H9 (cell line): ENCODE results near the gene MAGI1. TPM values are rescaled to one million over a fixed set of nuclear protein-coding genes. Genes with fewer than 3 reads are reported as not detected.

Experiments used
- DNase-seq: peaks from one replicate; pipeline ENCODE4 v3.0.0-alpha.2; 2017
- H2AFZ ChIP-seq: one replicate; pipeline ENCODE4 v1.6.1; 2013; ENCODE audit warnings: mild to moderate bottlenecking, low read length, control low read depth, moderate library complexity
- H2AK5ac ChIP-seq: 2 replicates; pipeline ENCODE4 v1.6.1; 2013; ENCODE audit warnings: low read length, control low read depth, mixed read lengths; ENCODE audit not compliant: insufficient read length
- H2BK120ac ChIP-seq: one replicate; pipeline ENCODE4 v1.6.1; 2013; ENCODE audit warnings: low read depth, mild to moderate bottlenecking, low read length, control low read depth, inconsistent platforms; ENCODE audit not compliant: poor library complexity, severe bottlenecking
- H2BK12ac ChIP-seq: 2 replicates; pipeline ENCODE4 v1.6.1; 2013; ENCODE audit warnings: low read length, control low read depth, mixed read lengths, low read depth; ENCODE audit not compliant: insufficient read length
- H2BK15ac ChIP-seq: 2 replicates; pipeline ENCODE4 v1.6.1; 2013; ENCODE audit warnings: low read depth, low read length, control low read depth
- H2BK20ac ChIP-seq: one replicate; pipeline ENCODE4 v1.6.1; 2013; ENCODE audit warnings: low read depth, mild to moderate bottlenecking, low read length, control low read depth, inconsistent platforms; ENCODE audit not compliant: poor library complexity, severe bottlenecking
- H2BK5ac ChIP-seq: 2 replicates; pipeline ENCODE4 v1.6.1; 2013; ENCODE audit warnings: low read length, control low read depth, mixed read lengths; ENCODE audit not compliant: insufficient read length
- H3K14ac ChIP-seq: 2 replicates; pipeline ENCODE4 v1.6.1; 2013; ENCODE audit warnings: low read length, control low read depth; ENCODE audit not compliant: insufficient read depth
- H3K18ac ChIP-seq: 2 replicates; pipeline ENCODE4 v1.6.1; 2013; ENCODE audit warnings: low read depth, mild to moderate bottlenecking, mixed read lengths, low read length, control low read depth; ENCODE audit not compliant: insufficient read length
- H3K23ac ChIP-seq: 2 replicates; pipeline ENCODE4 v1.6.1; 2013; ENCODE audit warnings: low read length, control low read depth, mixed read lengths, low read depth; ENCODE audit not compliant: insufficient read length
- H3K23me2 ChIP-seq: 2 replicates; pipeline ENCODE4 v1.6.1; 2013; ENCODE audit warnings: low read depth, mild to moderate bottlenecking, mixed read lengths, low read length, control low read depth; ENCODE audit not compliant: insufficient read length, poor library complexity, severe bottlenecking
- H3K27ac ChIP-seq: 2 replicates; pipeline ENCODE4 v1.5.1; 2013; ENCODE audit warnings: low read length, control low read depth, mixed read lengths, low read depth; ENCODE audit not compliant: insufficient read length
- H3K27me3 ChIP-seq: 2 replicates; pipeline ENCODE4 v1.6.1; 2013; ENCODE audit warnings: low read length, control low read depth, inconsistent platforms; ENCODE audit not compliant: insufficient read depth
- H3K4ac ChIP-seq: 2 replicates; pipeline ENCODE4 v1.6.1; 2013; ENCODE audit warnings: low read depth, mild to moderate bottlenecking, control low read depth, inconsistent platforms, low read length, moderate library complexity
- H3K4me1 ChIP-seq: 2 replicates; pipeline ENCODE4 v1.6.1; 2013; ENCODE audit warnings: low read length, control low read depth, inconsistent platforms; ENCODE audit not compliant: insufficient read depth
- H3K4me2 ChIP-seq: 2 replicates; pipeline ENCODE4 v1.6.1; 2013; ENCODE audit warnings: low read length, control low read depth, mixed read lengths; ENCODE audit not compliant: insufficient read length, insufficient read depth
- H3K56ac ChIP-seq: 2 replicates; pipeline ENCODE4 v1.6.1; 2013; ENCODE audit warnings: low read depth, mild to moderate bottlenecking, mixed read lengths, low read length, control low read depth; ENCODE audit not compliant: insufficient read length
- H3K79me1 ChIP-seq: 2 replicates; pipeline ENCODE4 v1.6.1; 2013; ENCODE audit warnings: low read depth, mild to moderate bottlenecking, moderate library complexity, low read length, control low read depth, inconsistent platforms; ENCODE audit not compliant: insufficient read depth, poor library complexity, severe bottlenecking
- H3K79me2 ChIP-seq: 2 replicates; pipeline ENCODE4 v1.6.1; 2013; ENCODE audit warnings: low read length, control low read depth, inconsistent platforms; ENCODE audit not compliant: insufficient read depth
- H3K9ac ChIP-seq: 2 replicates; pipeline ENCODE4 v1.6.1; 2013; ENCODE audit warnings: low read length, control low read depth, mixed read lengths; ENCODE audit not compliant: insufficient read length; ENCODE audit errors: extremely low read depth
- H3K9me3 ChIP-seq: one replicate; pipeline ENCODE4 v1.6.1; 2013; ENCODE audit warnings: low read depth, low read length, inconsistent platforms; ENCODE audit not compliant: control insufficient read depth
- H3T11ph ChIP-seq: one replicate; pipeline ENCODE4 v1.6.1; 2013; ENCODE audit warnings: mild to moderate bottlenecking, low read length, control low read depth, inconsistent platforms
- H4K20me1 ChIP-seq: one replicate; pipeline ENCODE4 v1.6.1; 2013; ENCODE audit not compliant: control insufficient read depth, insufficient read length, insufficient read depth
- H4K5ac ChIP-seq: 2 replicates; pipeline ENCODE4 v1.6.1; 2013; ENCODE audit warnings: low read depth, mild to moderate bottlenecking, mixed read lengths, low read length, control low read depth; ENCODE audit not compliant: insufficient read length
- H4K8ac ChIP-seq: replicated peaks from 2 replicates; pipeline ENCODE4 v1.6.1; 2013; ENCODE audit warnings: low read length, control low read depth, mixed read lengths, low read depth; ENCODE audit not compliant: insufficient read length
- H4K91ac ChIP-seq: 2 replicates; pipeline ENCODE4 v1.6.1; 2013; ENCODE audit warnings: low read depth, mild to moderate bottlenecking, moderate library complexity, mixed read lengths, low read length, control low read depth; ENCODE audit not compliant: insufficient read length
- H3K27ac Mint-ChIP-seq, 3 experiments: 2 replicates in 2 of 3; 3 replicates in 1 of 3; pipeline ENCODE4 v1.8.0; 2020 to 2021; ENCODE audit warnings: mixed read lengths in 3 of 3, mild to moderate bottlenecking in 1 of 3, moderate library complexity in 1 of 3
- H3K27me3 Mint-ChIP-seq: 2 replicates; pipeline ENCODE4 v1.8.0; 2021; ENCODE audit warnings: low read depth, mild to moderate bottlenecking, moderate library complexity, mixed read lengths
- H3K36me3 Mint-ChIP-seq, 3 experiments: 2 replicates in 2 of 3; 3 replicates in 1 of 3; pipeline ENCODE4 v1.8.0; 2020 to 2021; ENCODE audit warnings: low read depth in 3 of 3, mixed read lengths in 3 of 3; ENCODE audit not compliant: insufficient read depth in 1 of 3
- H3K4me1 Mint-ChIP-seq, 2 experiments: 2 replicates each; pipeline ENCODE4 v1.8.0; 2020; ENCODE audit warnings: mixed read lengths in 2 of 2
- H3K4me3 Mint-ChIP-seq, 2 experiments: 2 replicates in 1 of 2; 3 replicates in 1 of 2; pipeline ENCODE4 v1.8.0; 2020 to 2021; ENCODE audit warnings: mild to moderate bottlenecking in 2 of 2, mixed read lengths in 2 of 2, moderate library complexity in 1 of 2
- H3K9me3 Mint-ChIP-seq, 2 experiments: 2 replicates in 1 of 2; 3 replicates in 1 of 2; pipeline ENCODE4 v1.8.0; 2020; ENCODE audit warnings: mild to moderate bottlenecking in 2 of 2, mixed read lengths in 2 of 2, moderate library complexity in 1 of 2
- CTCF ChIP-seq: fragments of 200-600 bp; sonication (generic); conservative IDR thresholded peaks from 3 replicates; pipeline ENCODE4 v1.8.0; 2021; ENCODE audit warnings: antibody characterized with exemption, mild to moderate bottlenecking
- WGBS: extraction: QIAGEN DNeasy Blood & Tissue Kit; methylation state at CpG from one replicate; pipeline ENCODE4 v1.1.7; 2013; ENCODE audit warnings: missing lambda C conversion rate, low lambda C conversion rate, mixed read lengths; ENCODE audit not compliant: insufficient read length; ENCODE audit errors: extremely low coverage; 5-methylcytosine and 5-hydroxymethylcytosine counted together
- total RNA-seq: library from RNA; stranded (reverse); gene quantifications from 2 replicates; pipeline ENCODE4 v1.2.1, GENCODE V29; 2021

Gene MAGI1
- total RNA-seq, 1 experiment from 2014 or later, result 65.7 TPM

- Histone ChIP-seq H3K56ac (no peak overlapping the region), H2AFZ (no peak overlapping the region), H3K4ac (no peak overlapping the region), H3K79me2 (peaks cover 2% of the 10 kb centered on the region), H2BK5ac (no peak overlapping the region), H3K23ac (no peak overlapping the region), H3T11ph (no peak overlapping the region), H3K9ac (no peak overlapping the region), H3K23me2 (no peaks in the 10 kb centered on the region), H3K4me1 (peaks cover 2% of the 10 kb centered on the region; the same call in 1 of the 2 replicates), H3K27ac (no peak overlapping the region), H3K18ac (no peak overlapping the region), H4K91ac (no peak overlapping the region), H4K5ac (no peak overlapping the region), H3K4me2 (no peak overlapping the region), H3K9me3 (no peaks in the 10 kb centered on the region), H2BK120ac (no peak overlapping the region), H2AK5ac (no peak overlapping the region), H2BK20ac (no peak overlapping the region), H2BK15ac (no peak overlapping the region), H2BK12ac (no peak overlapping the region), H4K8ac (no peak overlapping the region), H3K79me1 (peaks cover 3% of the 10 kb centered on the region), H3K14ac (no peak overlapping the region), H4K20me1 (no peaks in the 10 kb centered on the region), H3K27me3 (no peaks in the 10 kb centered on the region)
- no CpG with 5 or more reads among the region's 5 CpGs for WGBS
- H3K27ac Mint-ChIP-seq, result peak overlapping the region in 2 of 3 experiments; percentile 45 to 75; a peak in 5 of 7 replicates
- H3K9me3 Mint-ChIP-seq, result peaks cover 6 to 9% of the 10 kb centered on the region in 2 experiments
- peak overlapping the region in 1 of 2 experiments; percentile 21; a peak in 1 of 5 replicates for H3K4me3 Mint-ChIP-seq
- H3K4me1 Mint-ChIP-seq, result peaks cover 50 to 56% of the 10 kb centered on the region in 2 experiments
- H3K27me3 Mint-ChIP-seq, result no peaks in the 10 kb centered on the region
- TF ChIP-seq CTCF, result no peak
- DNase-seq, result no peak
- H3K36me3 Mint-ChIP-seq, result peaks cover 4 to 9% (median 9%) of the 10 kb centered on the region in 3 experiments; a peak in 5 of 7 replicates
Measured at GRCh38 chr3:65936908-65937638, 101.6 kb downstream of the MAGI1 start.
